ENCODE measurements around the gene ZNF587B. TPM values are rescaled to one million over a fixed set of nuclear protein-coding genes. Genes with fewer than 3 reads are reported as not detected.
A peak's percentile ranks its signal among the peaks of the same experiment; 100 is the strongest.

Gene ZNF587B
- total and polyA plus RNA-seq, 10 of the 15 experiments (the other 5 are each of a cell fraction or from before 2014, with no cell fraction given): 4.1 to 33.9 (median 15.2) TPM

DNA sequence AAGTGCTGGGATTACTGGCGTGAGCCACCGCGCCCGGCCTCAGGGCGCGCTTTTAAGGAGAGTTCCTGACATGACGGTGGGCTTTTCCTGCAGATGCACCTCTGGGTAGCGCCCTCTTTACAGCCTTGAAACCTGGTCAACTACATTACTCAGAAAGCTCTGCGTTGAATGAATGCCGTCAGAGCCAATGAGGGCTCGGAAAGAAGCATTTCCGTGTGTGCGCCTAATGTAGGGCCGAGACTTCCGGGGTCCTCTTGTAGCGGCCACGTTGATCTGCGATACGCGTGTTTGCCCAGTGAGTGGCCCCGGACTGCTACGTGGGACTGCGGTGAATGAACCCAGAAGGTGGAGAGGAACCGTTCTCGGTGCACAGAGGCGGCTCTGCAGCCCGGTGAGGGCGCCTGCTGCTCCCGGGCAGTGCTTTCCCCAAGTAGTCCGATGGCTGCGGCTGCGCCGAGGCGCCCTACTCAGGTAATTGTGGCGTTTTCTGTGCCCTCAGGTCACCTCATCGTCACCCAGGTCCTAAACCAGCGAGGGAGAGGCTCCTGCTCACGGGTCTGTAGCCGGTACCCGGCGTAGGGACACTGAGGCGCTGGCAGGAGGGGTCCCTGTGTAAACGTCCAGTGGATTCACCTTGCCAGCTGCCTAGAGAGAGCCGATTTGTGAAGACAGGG is 10.5 kb upstream of the ZNF587B start (continued):
- TF ChIP-seq, protein P1, sequence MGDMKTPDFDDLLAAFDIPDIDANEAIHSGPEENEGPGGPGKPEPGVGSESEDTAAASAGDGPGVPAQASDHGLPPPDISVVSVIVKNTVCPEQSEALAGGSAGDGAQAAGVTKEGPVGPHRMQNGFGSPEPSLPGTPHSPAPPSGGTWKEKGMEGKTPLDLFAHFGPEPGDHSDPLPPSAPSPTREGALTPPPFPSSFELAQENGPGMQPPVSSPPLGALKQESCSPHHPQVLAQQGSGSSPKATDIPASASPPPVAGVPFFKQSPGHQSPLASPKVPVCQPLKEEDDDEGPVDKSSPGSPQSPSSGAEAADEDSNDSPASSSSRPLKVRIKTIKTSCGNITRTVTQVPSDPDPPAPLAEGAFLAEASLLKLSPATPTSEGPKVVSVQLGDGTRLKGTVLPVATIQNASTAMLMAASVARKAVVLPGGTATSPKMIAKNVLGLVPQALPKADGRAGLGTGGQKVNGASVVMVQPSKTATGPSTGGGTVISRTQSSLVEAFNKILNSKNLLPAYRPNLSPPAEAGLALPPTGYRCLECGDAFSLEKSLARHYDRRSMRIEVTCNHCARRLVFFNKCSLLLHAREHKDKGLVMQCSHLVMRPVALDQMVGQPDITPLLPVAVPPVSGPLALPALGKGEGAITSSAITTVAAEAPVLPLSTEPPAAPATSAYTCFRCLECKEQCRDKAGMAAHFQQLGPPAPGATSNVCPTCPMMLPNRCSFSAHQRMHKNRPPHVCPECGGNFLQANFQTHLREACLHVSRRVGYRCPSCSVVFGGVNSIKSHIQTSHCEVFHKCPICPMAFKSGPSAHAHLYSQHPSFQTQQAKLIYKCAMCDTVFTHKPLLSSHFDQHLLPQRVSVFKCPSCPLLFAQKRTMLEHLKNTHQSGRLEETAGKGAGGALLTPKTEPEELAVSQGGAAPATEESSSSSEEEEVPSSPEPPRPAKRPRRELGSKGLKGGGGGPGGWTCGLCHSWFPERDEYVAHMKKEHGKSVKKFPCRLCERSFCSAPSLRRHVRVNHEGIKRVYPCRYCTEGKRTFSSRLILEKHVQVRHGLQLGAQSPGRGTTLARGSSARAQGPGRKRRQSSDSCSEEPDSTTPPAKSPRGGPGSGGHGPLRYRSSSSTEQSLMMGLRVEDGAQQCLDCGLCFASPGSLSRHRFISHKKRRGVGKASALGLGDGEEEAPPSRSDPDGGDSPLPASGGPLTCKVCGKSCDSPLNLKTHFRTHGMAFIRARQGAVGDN (IDR thresholded peaks at IDR 0.05): no peak; the same call in 1 of the 2 replicates
- TF ChIP-seq NRF1 (conservative IDR thresholded peaks at IDR 0.05; ENCODE audit: low read depth, low read length) (no peak), SIX5 (IDR thresholded peaks at IDR 0.05; ENCODE audit: low read depth, low read length, severe bottlenecking) (peak; percentile 56), RAD51 (IDR thresholded peaks at IDR 0.05) (no peak), JUNB (IDR thresholded peaks at IDR 0.05) (no peak), DPF2 (IDR thresholded peaks at IDR 0.05) (peak; percentile 77), SIN3A (IDR thresholded peaks at IDR 0.05; ENCODE audit: low read depth, low read length) (peak; percentile 82; the same call in 1 of the 2 replicates), SRF (IDR thresholded peaks at IDR 0.05; ENCODE audit: low read depth in 2 of 2, low read length in 2 of 2) (no peak), KDM1A (IDR thresholded peaks at IDR 0.05; ENCODE audit: borderline replicate concordance) (no peak), FOXM1 (IDR thresholded peaks at IDR 0.05; ENCODE audit: low read depth, low read length) (no peak), RAD21 (IDR thresholded peaks at IDR 0.05; ENCODE audit: insufficient read depth, low read depth, low read length) (0 out of 2 replicates have a peak, but pooled peaks have one; percentile 5), CBX3 (IDR thresholded peaks at IDR 0.05; ENCODE audit: borderline replicate concordance, low read depth) (no peak), HCFC1 (IDR thresholded peaks at IDR 0.05; ENCODE audit: low read length) (peak; percentile 74), JUND (IDR thresholded peaks at IDR 0.05; ENCODE audit: low read depth, low read length) (no peak), TCF12 (IDR thresholded peaks at IDR 0.05; ENCODE audit: low read depth, low read length) (peak; percentile 36; the same call in 1 of the 2 replicates)
- TF ChIP-seq, protein P2, sequence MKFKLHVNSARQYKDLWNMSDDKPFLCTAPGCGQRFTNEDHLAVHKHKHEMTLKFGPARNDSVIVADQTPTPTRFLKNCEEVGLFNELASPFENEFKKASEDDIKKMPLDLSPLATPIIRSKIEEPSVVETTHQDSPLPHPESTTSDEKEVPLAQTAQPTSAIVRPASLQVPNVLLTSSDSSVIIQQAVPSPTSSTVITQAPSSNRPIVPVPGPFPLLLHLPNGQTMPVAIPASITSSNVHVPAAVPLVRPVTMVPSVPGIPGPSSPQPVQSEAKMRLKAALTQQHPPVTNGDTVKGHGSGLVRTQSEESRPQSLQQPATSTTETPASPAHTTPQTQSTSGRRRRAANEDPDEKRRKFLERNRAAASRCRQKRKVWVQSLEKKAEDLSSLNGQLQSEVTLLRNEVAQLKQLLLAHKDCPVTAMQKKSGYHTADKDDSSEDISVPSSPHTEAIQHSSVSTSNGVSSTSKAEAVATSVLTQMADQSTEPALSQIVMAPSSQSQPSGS (IDR thresholded peaks at IDR 0.05; ENCODE audit: low read length): no peak
- TF ChIP-seq, protein P3, sequence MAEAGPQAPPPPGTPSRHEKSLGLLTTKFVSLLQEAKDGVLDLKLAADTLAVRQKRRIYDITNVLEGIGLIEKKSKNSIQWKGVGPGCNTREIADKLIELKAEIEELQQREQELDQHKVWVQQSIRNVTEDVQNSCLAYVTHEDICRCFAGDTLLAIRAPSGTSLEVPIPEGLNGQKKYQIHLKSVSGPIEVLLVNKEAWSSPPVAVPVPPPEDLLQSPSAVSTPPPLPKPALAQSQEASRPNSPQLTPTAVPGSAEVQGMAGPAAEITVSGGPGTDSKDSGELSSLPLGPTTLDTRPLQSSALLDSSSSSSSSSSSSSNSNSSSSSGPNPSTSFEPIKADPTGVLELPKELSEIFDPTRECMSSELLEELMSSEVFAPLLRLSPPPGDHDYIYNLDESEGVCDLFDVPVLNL (IDR thresholded peaks at IDR 0.05; ENCODE audit: low read depth, low read length): no peak
- TF ChIP-seq, protein P4, sequence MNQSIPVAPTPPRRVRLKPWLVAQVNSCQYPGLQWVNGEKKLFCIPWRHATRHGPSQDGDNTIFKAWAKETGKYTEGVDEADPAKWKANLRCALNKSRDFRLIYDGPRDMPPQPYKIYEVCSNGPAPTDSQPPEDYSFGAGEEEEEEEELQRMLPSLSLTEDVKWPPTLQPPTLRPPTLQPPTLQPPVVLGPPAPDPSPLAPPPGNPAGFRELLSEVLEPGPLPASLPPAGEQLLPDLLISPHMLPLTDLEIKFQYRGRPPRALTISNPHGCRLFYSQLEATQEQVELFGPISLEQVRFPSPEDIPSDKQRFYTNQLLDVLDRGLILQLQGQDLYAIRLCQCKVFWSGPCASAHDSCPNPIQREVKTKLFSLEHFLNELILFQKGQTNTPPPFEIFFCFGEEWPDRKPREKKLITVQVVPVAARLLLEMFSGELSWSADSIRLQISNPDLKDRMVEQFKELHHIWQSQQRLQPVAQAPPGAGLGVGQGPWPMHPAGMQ (IDR thresholded peaks at IDR 0.05; ENCODE audit: borderline replicate concordance): no peak
- TF ChIP-seq, protein P5, sequence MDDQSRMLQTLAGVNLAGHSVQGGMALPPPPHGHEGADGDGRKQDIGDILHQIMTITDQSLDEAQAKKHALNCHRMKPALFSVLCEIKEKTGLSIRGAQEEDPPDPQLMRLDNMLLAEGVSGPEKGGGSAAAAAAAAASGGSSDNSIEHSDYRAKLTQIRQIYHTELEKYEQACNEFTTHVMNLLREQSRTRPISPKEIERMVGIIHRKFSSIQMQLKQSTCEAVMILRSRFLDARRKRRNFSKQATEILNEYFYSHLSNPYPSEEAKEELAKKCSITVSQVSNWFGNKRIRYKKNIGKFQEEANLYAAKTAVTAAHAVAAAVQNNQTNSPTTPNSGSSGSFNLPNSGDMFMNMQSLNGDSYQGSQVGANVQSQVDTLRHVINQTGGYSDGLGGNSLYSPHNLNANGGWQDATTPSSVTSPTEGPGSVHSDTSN (IDR thresholded peaks at IDR 0.05; ENCODE audit: insufficient replicate concordance, low read depth, low read length): peak; percentile 95

All from GM12878 (cell line).